ENCODE results near the gene ARHGAP40.
"Not testable (repeated sequence)": the region's sequence is repeated elsewhere in the genome, so short reads cannot be mapped to it uniquely, and the experiment has no call there.

ARHGAP40 gene

GRCh38 chr20:38588303-38588702 is 13.3 kb upstream of the ARHGAP40 start:
- DNase-seq (ENCODE audit: low spot score) = no peak

DNA sequence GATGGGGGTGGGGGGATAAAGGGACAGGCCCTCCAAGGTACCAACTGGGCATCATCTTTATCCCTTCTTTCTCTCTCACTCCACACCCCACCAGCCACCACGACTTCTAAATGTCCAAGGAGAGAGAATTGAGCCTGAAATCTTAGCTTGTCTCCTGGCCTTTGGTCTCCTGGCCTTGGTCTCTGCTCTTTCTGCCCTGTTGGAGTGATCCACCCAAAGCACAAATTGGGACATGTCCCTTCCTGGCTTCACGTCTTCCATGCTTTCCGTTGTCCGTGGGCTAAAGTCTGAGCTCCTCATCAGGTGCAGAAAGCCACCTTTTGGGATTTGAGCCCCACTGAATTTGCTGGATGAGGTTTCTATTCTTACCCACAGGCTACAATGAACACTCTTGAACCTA is 12.3 kb upstream of the ARHGAP40 start:
- DNase-seq (ENCODE audit: low spot score) = no peak

GRCh38 chr20:38589967-38590675 is 11.5 kb upstream of the ARHGAP40 start:
- DNase-seq (ENCODE audit: low spot score) = no peak

- DNase-seq (ENCODE audit: low spot score) = no peak
Observed at GRCh38 chr20:38590676-38591473, 10.7 kb upstream of the ARHGAP40 start.

- no peak for DNase-seq (ENCODE audit: low spot score)
Observed at GRCh38 chr20:38591474-38592410, 9.9 kb upstream of the ARHGAP40 start.

DNA sequence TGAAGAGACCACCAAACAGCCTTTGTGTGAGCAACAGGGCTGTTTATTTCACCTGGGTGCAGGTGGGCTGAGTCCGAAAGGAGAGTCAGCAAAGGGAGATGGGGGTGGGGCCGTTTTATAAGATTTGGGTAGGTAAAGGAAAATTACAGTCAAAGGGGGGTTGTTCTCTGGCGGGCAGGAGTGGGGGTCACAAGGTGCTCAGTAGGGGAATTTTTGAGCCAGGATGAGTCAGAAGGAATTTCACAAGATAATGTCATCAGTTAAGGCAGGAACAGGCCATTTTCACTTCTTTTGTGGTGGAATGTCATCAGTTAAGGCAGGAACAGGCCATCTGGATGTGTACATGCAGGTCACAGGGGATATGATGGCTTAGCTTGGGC is 9.2 kb upstream of the ARHGAP40 start:
- not testable (repeated sequence) for DNase-seq (ENCODE audit: low spot score)

DNA sequence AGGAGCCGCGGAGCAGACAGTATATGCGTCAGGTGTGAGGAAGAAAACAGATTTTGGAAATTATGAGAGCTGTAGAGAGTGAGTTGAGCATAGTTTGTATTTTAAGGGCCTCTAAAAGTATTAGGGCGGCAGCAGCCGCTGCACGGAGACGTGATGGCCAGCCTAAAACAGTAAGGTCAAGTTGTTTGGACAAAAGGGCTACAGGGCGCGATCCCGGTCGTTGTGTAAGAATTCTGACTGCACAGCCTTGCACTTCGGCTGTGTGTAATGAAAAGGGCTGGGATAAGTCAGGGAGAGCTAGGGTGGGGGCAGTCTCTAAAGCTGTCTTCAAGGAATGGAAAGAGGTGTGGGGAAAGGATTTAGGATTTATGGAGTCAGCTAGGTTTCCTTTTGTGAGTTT is 7.3 kb upstream of the ARHGAP40 start:
- DNase-seq (ENCODE audit: low spot score) = not testable (repeated sequence)

GRCh38 chr20:38595886-38596285 is 5.7 kb upstream of the ARHGAP40 start:
- DNase-seq (ENCODE audit: low spot score) = not testable (repeated sequence)

DNA sequence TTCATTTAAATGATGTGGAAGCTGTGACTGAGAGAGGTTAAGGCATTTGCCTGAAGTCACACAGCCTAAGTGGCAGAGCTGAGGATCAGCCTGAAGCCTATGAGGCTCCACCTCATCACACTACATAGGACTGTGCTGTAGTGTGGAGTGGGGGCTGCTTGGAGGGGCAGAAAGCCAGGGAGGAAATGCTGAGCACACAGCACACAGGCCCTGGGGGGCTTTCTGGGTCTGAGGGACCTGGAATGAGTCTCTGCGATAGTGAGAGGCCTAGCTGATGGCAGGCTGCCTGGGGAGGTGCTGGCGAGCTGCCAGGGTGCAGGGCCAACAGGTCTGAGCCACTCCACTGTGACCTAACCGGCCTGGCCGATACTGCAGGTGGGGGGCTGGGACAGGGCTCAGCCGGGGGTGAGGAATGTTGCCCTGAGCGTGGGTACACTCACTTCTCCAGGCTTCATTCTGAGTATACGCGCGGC is 2.2 kb upstream of the ARHGAP40 start:
- DNase-seq (ENCODE audit: low spot score) = no peak

DNA sequence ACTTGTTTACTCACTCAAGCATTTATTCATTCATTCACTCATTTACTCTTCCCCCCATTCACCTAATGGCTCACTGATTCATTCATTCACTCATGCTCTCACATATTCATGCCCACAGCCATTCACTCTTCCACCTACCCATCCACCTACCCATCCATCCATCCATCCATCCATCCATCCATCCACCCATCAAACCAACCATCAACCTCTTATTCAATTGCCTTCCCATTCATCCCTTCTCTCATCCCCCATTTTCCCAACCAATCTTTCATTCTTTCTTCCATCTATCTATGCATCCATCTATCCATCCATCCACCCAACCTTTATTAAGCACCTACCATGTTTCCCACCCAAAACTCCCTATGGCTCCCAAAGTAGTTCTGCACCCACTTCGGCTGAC is 1.6 kb upstream of the ARHGAP40 start:
- no peak for DNase-seq (ENCODE audit: low spot score)

DNA sequence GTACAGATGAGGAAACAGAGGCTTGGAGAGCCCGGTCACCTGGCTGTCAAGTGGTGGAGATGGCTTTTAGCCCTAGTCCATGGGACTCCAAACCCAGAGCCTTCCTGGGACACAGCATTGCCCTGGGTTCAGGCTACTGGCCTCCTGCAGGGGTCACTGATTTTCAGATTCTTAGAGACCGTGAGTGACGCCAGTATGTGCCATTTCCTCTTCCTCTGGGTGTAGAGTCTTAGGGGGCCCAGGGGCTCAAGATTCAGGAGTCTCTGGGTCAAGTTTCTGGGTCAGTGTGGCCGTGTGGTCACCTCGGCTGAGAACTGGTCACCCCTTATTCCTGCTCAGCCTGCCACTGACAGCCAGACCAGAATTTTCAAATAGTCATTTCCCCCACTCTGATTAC is 574 bp downstream of the ARHGAP40 start:
- DNase-seq (ENCODE audit: low spot score) = peak; percentile 20

GRCh38 chr20:38603286-38603685 is 1.7 kb downstream of the ARHGAP40 start:
- DNase-seq (ENCODE audit: low spot score) = no peak

DNA sequence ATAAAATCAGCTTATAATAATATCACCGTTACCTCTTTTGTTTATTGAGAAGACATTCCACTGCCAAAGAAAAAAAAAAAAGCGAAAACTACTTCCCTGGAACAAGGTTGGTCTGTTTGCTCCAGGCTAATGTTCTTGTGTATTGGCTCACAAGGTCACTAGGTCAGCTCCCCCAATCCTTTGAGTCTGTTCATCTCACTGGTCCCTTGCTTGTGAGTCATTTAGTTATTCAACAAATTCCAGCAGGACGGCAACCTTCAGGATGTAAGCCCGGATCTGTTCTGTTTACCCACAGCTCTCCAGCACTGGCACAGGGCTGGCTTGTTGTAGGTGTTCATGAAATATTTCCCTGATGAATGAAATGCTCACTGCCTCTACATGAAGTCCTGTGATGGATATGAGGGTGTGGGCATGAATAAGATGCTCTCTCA is 3.3 kb downstream of the ARHGAP40 start:
- DNase-seq (ENCODE audit: low spot score) = peak; percentile 43

GRCh38 chr20:38607351-38607750 is 5.7 kb downstream of the ARHGAP40 start:
- no peak for DNase-seq (ENCODE audit: low spot score)

GRCh38 chr20:38608188-38608587 is 6.6 kb downstream of the ARHGAP40 start:
- DNase-seq (ENCODE audit: low spot score) = no peak

- DNase-seq (ENCODE audit: low spot score) = no peak
Observed at GRCh38 chr20:38609815-38610214, 8.2 kb downstream of the ARHGAP40 start.

- DNase-seq (ENCODE audit: low spot score) = no peak
Observed at GRCh38 chr20:38610521-38610920, 8.9 kb downstream of the ARHGAP40 start.

DNA sequence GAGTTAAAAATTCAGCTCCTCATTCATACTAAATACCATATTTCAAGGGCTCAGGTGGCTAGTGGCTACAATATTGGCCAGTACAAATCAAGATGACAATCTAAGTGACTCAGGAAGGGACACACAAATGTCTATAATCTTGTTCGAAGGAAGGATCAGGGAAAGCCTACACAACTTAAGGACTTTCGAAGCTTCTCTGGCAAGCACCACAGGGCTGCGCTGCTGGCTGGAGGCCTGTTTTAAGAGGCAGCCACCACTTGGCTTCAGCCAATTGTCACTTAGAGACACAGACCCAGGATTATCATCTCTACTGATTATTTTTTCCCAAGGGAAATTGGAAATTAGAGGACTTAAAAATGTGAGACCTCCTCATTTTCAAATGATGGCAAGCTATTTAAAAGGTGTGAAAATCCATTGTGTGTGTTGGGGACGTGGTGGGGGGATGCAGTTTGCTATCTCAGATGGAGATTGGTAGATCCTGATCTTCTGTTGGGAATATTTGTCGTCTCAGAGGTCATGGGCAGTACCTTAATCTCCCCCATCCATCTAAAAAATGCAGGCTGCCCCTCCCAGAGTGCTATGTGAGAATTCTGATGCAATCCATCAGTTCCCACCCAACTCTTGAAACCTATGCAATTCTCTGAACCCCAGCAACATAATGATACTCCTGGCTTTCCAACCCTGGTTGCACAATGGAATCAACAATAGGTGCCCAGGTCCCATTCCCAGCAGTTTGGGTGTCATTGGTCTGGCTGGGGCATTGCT is 11.3 kb downstream of the ARHGAP40 start:
- DNase-seq (ENCODE audit: low spot score) = no peak

DNA sequence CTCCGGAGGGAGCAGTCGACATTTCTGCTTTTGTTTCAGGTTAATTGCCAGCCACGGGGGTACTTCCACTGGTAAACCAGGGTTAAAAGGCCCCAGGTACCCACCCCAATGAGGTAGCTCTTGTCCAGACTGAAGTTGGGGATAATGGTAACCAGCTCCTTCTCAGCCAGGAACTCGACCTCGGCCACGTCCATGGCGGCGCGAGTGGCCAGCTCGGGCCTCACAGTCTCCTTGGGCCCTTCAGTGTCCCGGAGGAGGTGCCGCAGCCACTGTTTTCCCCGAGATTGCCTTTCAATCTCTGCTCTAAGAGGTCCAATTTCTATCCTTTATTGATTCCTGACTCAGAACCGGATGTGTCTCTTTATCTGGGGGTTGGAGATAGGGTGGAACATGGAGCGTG is 13.7 kb downstream of the ARHGAP40 start:
- DNase-seq (ENCODE audit: low spot score) = no peak

- no peak for DNase-seq (ENCODE audit: low spot score)
Observed at GRCh38 chr20:38616457-38616856, 14.8 kb downstream of the ARHGAP40 start.

DNA sequence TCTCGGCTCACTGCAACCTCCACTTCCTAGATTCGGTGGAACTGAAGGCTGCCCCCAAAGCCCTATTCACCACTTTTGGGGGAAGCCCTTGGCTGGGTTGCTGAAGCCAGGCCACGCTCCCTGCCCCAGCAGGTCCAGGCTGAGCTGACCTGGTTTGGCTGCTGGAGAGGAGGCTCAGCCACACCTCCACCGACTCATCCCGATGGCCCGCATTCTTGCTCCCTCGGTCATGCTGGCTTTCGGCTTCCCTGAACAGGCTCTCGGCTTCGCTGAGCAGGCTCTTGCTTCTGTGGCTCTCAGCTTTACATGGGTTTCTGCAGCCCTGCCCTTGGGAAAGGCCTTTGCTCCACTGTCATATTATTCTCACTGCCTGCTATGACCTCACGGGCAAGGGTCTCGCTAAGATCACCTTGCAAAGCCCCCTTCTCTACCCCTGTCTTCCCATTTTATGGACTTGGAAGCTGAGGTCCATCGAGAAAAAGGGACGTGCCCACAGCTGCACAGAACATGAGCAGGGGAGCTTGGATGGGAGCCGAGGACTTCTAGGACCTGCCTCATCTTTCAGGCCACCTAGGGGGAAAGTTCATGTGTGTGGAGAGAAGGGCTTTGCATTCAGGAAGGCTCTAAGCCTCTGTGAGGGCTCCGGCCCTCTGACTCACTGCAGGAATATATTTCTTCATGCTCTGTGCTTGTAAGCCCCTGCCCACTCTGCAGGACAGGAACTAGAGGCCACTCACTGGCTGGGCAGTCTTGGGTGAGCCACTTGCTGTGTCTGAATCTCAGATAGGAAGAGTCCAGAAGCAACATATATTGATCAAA is 15.6 kb downstream of the ARHGAP40 start:
- no peak for DNase-seq (ENCODE audit: low spot score)
